ENCODE data around the gene DHDH.

The DHDH gene

DNA sequence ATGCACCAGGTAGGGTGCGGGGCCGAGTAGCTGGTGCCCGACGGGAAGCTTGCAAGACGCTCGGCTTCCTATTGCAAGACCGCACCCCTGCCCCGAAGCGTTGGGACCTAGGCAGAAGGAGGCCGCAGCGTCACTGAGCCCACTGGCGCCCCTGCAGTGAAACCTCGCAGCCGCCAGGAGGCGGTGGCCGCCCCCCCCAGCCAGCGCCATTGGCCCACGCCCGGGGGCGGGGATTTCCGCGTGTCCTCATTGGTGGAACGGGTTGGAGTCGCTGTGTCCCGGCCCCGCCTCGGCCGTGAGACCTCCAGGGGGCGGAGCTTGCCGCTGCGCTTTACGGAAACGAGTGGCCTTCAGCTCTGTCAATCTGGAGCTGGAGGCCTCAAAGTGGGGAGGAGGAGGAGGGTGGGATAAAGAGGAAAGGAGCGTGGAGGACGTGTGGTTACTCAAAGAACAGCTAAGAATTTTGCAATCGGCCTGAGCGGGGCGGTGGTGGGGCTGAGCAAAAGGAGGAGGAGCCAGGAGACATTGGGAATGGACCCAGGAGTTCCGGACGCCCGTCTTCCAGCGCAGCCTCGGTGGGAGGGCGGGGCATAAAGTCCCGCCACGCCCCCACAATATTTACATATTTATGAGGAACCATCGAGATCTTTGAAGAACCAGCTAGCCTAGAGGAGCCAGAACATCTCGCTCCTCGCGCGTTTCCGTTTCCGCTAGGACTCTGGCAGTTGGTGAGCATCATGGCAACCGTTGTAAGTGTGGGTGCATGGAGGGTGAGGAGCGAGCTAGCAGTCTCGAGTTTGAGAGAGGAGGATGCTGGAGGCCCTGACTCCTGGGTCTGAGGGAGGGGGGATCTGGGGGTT lies 59.9 kb downstream of the DHDH start, which contains the start of the genes GYS1 and RUVBL2:
GYS1 (minus strand) TSS at position 135 of the 860 bp plus-strand sequence. CDS start 197 bp downstream, outside the sequence.
RUVBL2 (plus strand) TSS at position 713 of the 860 bp plus-strand sequence; CDS start at position 738, 25 bp downstream.
- peak; percentile 99 for FAIRE-seq

DNA sequence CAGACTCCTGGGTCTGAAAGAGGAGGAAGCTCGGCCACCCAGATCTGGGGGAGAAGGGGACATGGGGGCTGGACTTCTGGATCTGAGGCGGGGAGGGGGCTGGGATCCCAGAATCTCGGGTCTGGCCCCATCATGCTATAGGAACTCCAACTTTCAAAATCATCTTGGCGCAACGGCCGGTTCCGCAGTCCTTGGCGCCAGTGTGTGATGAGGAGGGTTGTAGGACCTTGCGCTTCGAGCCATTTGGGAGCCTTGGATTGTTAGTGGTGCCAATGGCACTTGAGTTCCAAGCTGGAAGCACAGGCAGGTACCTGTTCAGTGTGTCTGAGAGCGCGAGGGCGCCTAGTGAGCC lies 60.5 kb downstream of the DHDH start:
- FAIRE-seq = no peak

Measured in G401.6 (cell line).